HCEC 1CT (cell line): ENCODE measurements around the gene LSG1.

ENCODE experiments used
- DNase-seq: peaks from one replicate; pipeline ENCODE4 v3.0.0-alpha.2; 2017

The LSG1 gene

GRCh38 chr3:194671900-194672808 lies at the start of gene LSG1:
LSG1 (minus strand) TSS chr3:194672191; CDS start chr3:194672162, 29 bp downstream.
- DNase-seq = peak; percentile 93

- DNase-seq = no peak
These were observed 48.1 kb upstream of the LSG1 start for GRCh38 chr3:194720048-194720447.

- DNase-seq = no peak
These were observed 46.1 kb upstream of the LSG1 start for GRCh38 chr3:194718079-194718478.

GRCh38 chr3:194715022-194715800 lies 43.2 kb upstream of the LSG1 start:
- DNase-seq = no peak

GRCh38 chr3:194714564-194714963 lies 42.6 kb upstream of the LSG1 start:
- no peak for DNase-seq

GRCh38 chr3:194714137-194714455 lies 42.1 kb upstream of the LSG1 start:
- no peak for DNase-seq

GRCh38 chr3:194713299-194714136 lies 41.5 kb upstream of the LSG1 start:
- no peak for DNase-seq

- peak; percentile 41 for DNase-seq
These were observed 39.9 kb upstream of the LSG1 start for GRCh38 chr3:194711913-194712312.

- no peak for DNase-seq
These were observed 39.3 kb upstream of the LSG1 start for GRCh38 chr3:194711286-194711685.

- no peak for DNase-seq
These were observed 35.2 kb upstream of the LSG1 start for GRCh38 chr3:194707147-194707540.

GRCh38 chr3:194705761-194706160 lies 33.8 kb upstream of the LSG1 start:
- no peak for DNase-seq

GRCh38 chr3:194705227-194705626 lies 33.2 kb upstream of the LSG1 start:
- no peak for DNase-seq

- no peak for DNase-seq
These were observed 30.6 kb upstream of the LSG1 start for GRCh38 chr3:194702545-194702944.

- no peak for DNase-seq
These were observed 24.7 kb upstream of the LSG1 start for GRCh38 chr3:194696702-194697101.

GRCh38 chr3:194691481-194692283 lies 19.7 kb upstream of the LSG1 start:
- DNase-seq = no peak

GRCh38 chr3:194690501-194691372 lies 18.7 kb upstream of the LSG1 start:
- DNase-seq = no peak

- no peak for DNase-seq
These were observed 17.5 kb upstream of the LSG1 start for GRCh38 chr3:194689493-194689944.

- DNase-seq = no peak
These were observed 17.0 kb upstream of the LSG1 start for GRCh38 chr3:194688946-194689345.

GRCh38 chr3:194688200-194688740 lies 16.3 kb upstream of the LSG1 start:
- no peak for DNase-seq

GRCh38 chr3:194687638-194688199 lies 15.7 kb upstream of the LSG1 start:
- peak; percentile 49 for DNase-seq
